ENCODE data around the gene CHRNG. TPM values are rescaled to one million over a fixed set of nuclear protein-coding genes. Genes with fewer than 3 reads are reported as not detected.

CHRNG gene
- total and polyA plus RNA-seq, 2 donors from 2014 or later: not detected

DNA sequence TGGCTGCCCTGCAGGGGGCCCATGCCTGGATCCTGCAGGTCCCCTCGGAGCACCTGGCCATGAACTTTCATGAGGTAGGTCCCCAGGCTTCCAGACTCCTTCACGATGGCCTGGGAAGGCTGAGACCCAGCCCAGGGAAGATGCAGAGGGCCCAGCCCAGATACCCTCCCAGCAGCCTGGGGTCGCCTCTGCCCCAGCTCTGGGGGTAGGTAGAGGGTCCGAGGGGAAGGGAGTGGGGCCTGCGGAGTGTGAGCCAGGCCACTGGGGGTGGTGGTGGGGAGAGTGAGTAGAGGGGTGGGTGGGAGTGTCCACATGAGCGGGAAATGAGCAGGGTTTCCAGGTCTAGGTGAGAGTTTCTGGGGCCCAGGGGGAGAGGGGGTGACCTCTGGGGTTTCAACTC lies 14.7 kb upstream of the CHRNG start:
- FAIRE-seq (no peak), DNase-seq (no peak)
- Histone ChIP-seq H3K9me3 (ENCODE audit: control insufficient read depth in 2 of 3, insufficient read depth in 1 of 3, low read length in 3 of 3) (no peaks in the 10 kb centered on the region), H3K9ac (ENCODE audit: low read length in 3 of 3) (no peak overlapping the region), H3K27me3 (ENCODE audit: control insufficient read depth, insufficient read depth, low read length) (peaks cover 5% of the 10 kb centered on the region), H3K36me3 (ENCODE audit: control insufficient read depth in 2 of 3, insufficient read depth in 3 of 3, low read length in 3 of 3) (no peaks in the 10 kb centered on the region), H3K4me3 (ENCODE audit: low read length in 3 of 3) (no peak overlapping the region), H3K27ac (ENCODE audit: low read depth in 2 of 2, low read length in 2 of 2) (no peak overlapping the region), H3K4me1 (ENCODE audit: control insufficient read depth in 2 of 3, insufficient read depth in 2 of 3, low read depth in 1 of 3, low read length in 3 of 3) (peaks cover 0 to 3% (median 0%) of the 10 kb centered on the region in 3 donors)
- TF ChIP-seq, protein P1, sequence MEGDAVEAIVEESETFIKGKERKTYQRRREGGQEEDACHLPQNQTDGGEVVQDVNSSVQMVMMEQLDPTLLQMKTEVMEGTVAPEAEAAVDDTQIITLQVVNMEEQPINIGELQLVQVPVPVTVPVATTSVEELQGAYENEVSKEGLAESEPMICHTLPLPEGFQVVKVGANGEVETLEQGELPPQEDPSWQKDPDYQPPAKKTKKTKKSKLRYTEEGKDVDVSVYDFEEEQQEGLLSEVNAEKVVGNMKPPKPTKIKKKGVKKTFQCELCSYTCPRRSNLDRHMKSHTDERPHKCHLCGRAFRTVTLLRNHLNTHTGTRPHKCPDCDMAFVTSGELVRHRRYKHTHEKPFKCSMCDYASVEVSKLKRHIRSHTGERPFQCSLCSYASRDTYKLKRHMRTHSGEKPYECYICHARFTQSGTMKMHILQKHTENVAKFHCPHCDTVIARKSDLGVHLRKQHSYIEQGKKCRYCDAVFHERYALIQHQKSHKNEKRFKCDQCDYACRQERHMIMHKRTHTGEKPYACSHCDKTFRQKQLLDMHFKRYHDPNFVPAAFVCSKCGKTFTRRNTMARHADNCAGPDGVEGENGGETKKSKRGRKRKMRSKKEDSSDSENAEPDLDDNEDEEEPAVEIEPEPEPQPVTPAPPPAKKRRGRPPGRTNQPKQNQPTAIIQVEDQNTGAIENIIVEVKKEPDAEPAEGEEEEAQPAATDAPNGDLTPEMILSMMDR (IDR thresholded peaks at IDR 0.05; ENCODE audit: borderline replicate concordance, extremely low read depth, insufficient read depth): no peak
- intact Hi-C loops (cut with DNase I): no loop called here

DNA sequence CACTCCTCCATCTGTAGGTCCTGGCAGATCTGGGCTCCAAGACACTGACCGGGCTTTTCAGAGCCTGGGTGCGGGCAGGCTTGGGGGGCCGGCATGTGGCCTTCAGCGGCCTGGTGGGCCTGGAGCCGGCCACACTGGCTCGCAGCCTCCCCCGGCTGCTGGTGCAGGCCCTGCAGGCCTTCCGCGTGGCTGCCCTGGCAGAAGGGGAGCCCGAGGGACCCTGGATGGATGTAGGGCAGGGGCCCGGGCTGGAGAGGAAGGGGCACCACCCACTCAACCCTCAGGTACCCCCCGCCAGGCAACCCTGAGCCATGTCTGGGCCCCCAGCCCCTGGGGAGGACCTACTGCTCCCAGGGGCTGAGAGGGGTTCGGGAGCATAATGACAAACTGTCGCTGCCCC lies 14.3 kb upstream of the CHRNG start:
- Histone ChIP-seq H3K27me3 (ENCODE audit: control insufficient read depth, insufficient read depth, low read length) (peaks cover 5% of the 10 kb centered on the region), H3K36me3 (ENCODE audit: control insufficient read depth in 2 of 3, insufficient read depth in 3 of 3, low read length in 3 of 3) (no peaks in the 10 kb centered on the region)
- intact Hi-C loops (cut with DNase I): no loop called here

DNA sequence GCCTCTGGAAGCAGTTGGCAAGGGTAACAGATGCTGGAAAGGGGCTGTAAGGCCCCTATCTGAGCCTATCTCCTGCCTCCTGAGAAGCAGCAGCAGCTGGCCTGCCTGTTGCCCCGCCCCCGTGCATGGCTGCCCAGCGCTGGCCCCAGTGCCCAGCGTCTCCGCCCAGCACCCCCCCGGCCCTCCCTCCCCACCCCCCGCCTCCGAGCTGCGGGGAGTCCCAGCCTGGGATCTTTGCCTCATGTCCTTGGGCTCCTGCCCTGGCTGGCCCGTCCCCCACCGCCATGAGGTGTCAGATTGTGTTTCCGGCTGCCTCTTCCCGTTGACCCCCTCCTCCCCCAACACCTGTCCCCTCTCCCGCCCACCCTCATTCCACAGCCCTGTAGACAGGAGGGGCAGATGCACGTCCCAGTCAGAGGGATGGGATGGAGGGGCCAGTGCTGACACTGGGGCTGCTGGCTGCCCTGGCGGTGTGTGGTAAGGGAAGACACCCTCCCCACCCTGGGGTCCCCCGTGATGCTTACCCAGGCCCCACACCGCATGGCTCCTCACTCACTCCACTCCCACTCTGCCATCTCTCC lies 13.6 kb upstream of the CHRNG start, which contains the start of gene CHRND:
TSS of gene CHRND (plus strand) at position 370 of the 581 bp plus-strand sequence. CDS start at position 426, 56 bp downstream.
- intact Hi-C loops (cut with DNase I): no loop called here
- FAIRE-seq (no peak), DNase-seq (peak in 4 of 5 donors; percentile 81 to 91 (median 85))
- Histone ChIP-seq H3K27me3 (ENCODE audit: control insufficient read depth, insufficient read depth, low read length) (peaks cover 5% of the 10 kb centered on the region), H3K27ac (ENCODE audit: low read depth in 2 of 2, low read length in 2 of 2) (no peak within 1 kb of the TSS), H3K4me3 (ENCODE audit: low read length in 3 of 3) (no peak within 1 kb of the TSS), H3K4me1 (ENCODE audit: control insufficient read depth in 2 of 3, insufficient read depth in 2 of 3, low read depth in 1 of 3, low read length in 3 of 3) (peaks cover 0 to 3% (median 0%) of the 10 kb centered on the region in 3 donors), H3K36me3 (ENCODE audit: control insufficient read depth in 2 of 3, insufficient read depth in 3 of 3, low read length in 3 of 3) (no peaks in the 10 kb centered on the region), H3K9ac (ENCODE audit: low read length in 3 of 3) (no peak within 1 kb of the TSS), H3K9me3 (ENCODE audit: control insufficient read depth in 2 of 3, insufficient read depth in 1 of 3, low read length in 3 of 3) (no peaks in the 10 kb centered on the region)
- TF ChIP-seq, protein P1 (IDR thresholded peaks at IDR 0.05; ENCODE audit: borderline replicate concordance, extremely low read depth, insufficient read depth): no peak

More for the DNA sequence above, 14.3 kb upstream of the CHRNG start:
- Histone ChIP-seq H3K9ac (ENCODE audit: low read length in 3 of 3) (no peak overlapping the region), H3K4me1 (ENCODE audit: control insufficient read depth in 2 of 3, insufficient read depth in 2 of 3, low read depth in 1 of 3, low read length in 3 of 3) (peaks cover 0 to 3% (median 0%) of the 10 kb centered on the region in 3 donors), H3K27ac (ENCODE audit: low read depth in 2 of 2, low read length in 2 of 2) (no peak overlapping the region), H3K4me3 (ENCODE audit: low read length in 3 of 3) (no peak overlapping the region), H3K9me3 (ENCODE audit: control insufficient read depth in 2 of 3, insufficient read depth in 1 of 3, low read length in 3 of 3) (no peaks in the 10 kb centered on the region)
- DNase-seq: no peak
- no peak for FAIRE-seq
- TF ChIP-seq, protein P1 (IDR thresholded peaks at IDR 0.05; ENCODE audit: borderline replicate concordance, extremely low read depth, insufficient read depth): no peak

Measured in kidney (tissue), 14 donors.